ENCODE data around the gene KRT24.

DNA sequence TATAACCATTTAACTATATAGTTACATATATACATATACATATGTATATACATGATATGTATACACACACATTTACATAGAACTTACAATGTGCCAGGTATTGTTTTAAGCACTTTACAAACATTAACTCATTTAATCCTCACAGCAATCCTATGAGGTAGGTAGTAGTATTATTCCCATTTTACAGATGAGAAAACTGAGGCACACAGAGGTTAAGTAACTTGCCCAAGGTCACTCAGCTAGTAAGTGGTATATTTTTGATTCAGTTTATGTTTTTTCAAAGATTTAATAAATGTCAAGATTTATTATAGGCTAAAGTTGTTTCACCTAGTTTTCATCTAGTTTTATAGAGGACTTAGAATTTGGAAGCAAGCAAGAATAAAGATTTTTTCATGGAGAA lies 45.2 kb downstream of the KRT24 start:
- TF ChIP-seq CTCF (IDR thresholded peaks at IDR 0.05; ENCODE audit: poor library complexity) = no peak
- no peak for TF ChIP-seq EZH2 (IDR thresholded peaks at IDR 0.05; ENCODE audit: borderline replicate concordance)
- TF ChIP-seq EZH2phosphoT487 (IDR thresholded peaks at IDR 0.05; ENCODE audit: low read depth, severe bottlenecking, unreplicated experiment) = no peak
